GM21526 (cell line): ENCODE results near the gene HNRNPC.
"Not testable (repeated sequence)": the region's sequence is repeated elsewhere in the genome, so short reads cannot be mapped to it uniquely, and the experiment has no call there.

ENCODE experiments used
- ATAC-seq: cut with Tn5 transposase; IDR thresholded peaks from one replicate; pipeline ENCODE4 v1.9.1; 2021; ENCODE audit warnings: moderate library complexity; ENCODE audit not compliant: unreplicated experiment, low FRiP score

Gene HNRNPC

GRCh38 chr14:21248739-21249411 is 20.4 kb downstream of the HNRNPC start:
- ATAC-seq = no peak

- no peak for ATAC-seq
These were observed 20.9 kb downstream of the HNRNPC start for GRCh38 chr14:21248338-21248737.

GRCh38 chr14:21245813-21246212 is 23.4 kb downstream of the HNRNPC start:
- no peak for ATAC-seq

GRCh38 chr14:21244544-21244943 is 24.7 kb downstream of the HNRNPC start:
- ATAC-seq = no peak

GRCh38 chr14:21241218-21241819 is 27.9 kb downstream of the HNRNPC start:
- no peak for ATAC-seq

- ATAC-seq = no peak
These were observed 28.8 kb downstream of the HNRNPC start for GRCh38 chr14:21240417-21240816.

GRCh38 chr14:21238823-21239518 is 30.3 kb downstream of the HNRNPC start:
- no peak for ATAC-seq

GRCh38 chr14:21236948-21237797 is 32.1 kb downstream of the HNRNPC start:
- ATAC-seq = no peak

- no peak for ATAC-seq
These were observed 35.1 kb downstream of the HNRNPC start for GRCh38 chr14:21234112-21234511.

GRCh38 chr14:21233457-21234076 is 35.7 kb downstream of the HNRNPC start:
- ATAC-seq = no peak

- ATAC-seq = no peak
These were observed 38.1 kb downstream of the HNRNPC start for GRCh38 chr14:21231020-21231652.

GRCh38 chr14:21229821-21230220 is 39.4 kb downstream of the HNRNPC start:
- ATAC-seq = no peak

- no peak for ATAC-seq
These were observed 41.3 kb downstream of the HNRNPC start for GRCh38 chr14:21227981-21228380.

GRCh38 chr14:21227150-21227549 is 42.1 kb downstream of the HNRNPC start:
- ATAC-seq = no peak

- no peak for ATAC-seq
These were observed 42.8 kb downstream of the HNRNPC start for GRCh38 chr14:21226467-21226866.

GRCh38 chr14:21225164-21225563 is 44.1 kb downstream of the HNRNPC start:
- ATAC-seq = not testable (repeated sequence)

- no peak for ATAC-seq
These were observed 48.3 kb downstream of the HNRNPC start for GRCh38 chr14:21220874-21221477.

- ATAC-seq = no peak
These were observed 49.6 kb downstream of the HNRNPC start for GRCh38 chr14:21219561-21220111.

GRCh38 chr14:21219120-21219519 is 50.1 kb downstream of the HNRNPC start:
- ATAC-seq = no peak
